SK-N-SH (cell line): ENCODE data around the gene UPF2. TPM values are rescaled to one million over a fixed set of nuclear protein-coding genes. Genes with fewer than 3 reads are reported as not detected.

ENCODE experiments used
- CTCF ChIA-PET: fragments of 300-600, 350-600 bp; formaldehyde crosslinking; extraction: SDS; loops from one replicate; lab custom pipeline; 2021; lab: Yijun Ruan, JAX
- POLR2A ChIA-PET: fragments of 350-600 bp; sonication (Branson Sonifier 250); formaldehyde crosslinking; extraction: SDS; loops from one replicate; lab custom pipeline; 2020; ENCODE audit warnings: antibody characterized with exemption, inconsistent platforms; lab: Yijun Ruan, JAX
- DNase-seq: peaks from one replicate; pipeline ENCODE4 v3.0.0; 2012
- H2AFZ ChIP-seq: fragments of 200-600 bp; sonication (generic); 2 replicates; pipeline ENCODE4 v1.8.1; 2016; ENCODE audit warnings: antibody characterized with exemption, mild to moderate bottlenecking, low read depth
- H3F3A ChIP-seq: fragments of 200-600 bp; sonication (generic); replicated peaks from 2 replicates; pipeline ENCODE3; 2016; ENCODE audit warnings: antibody characterized with exemption, mild to moderate bottlenecking; ENCODE audit not compliant: insufficient read depth
- H3K27ac ChIP-seq, 2 experiments: fragments of 200-500 bp in 1 of 2; fragments of 200-600 bp in 1 of 2; sonication (Bioruptor generic) in 1 of 2; sonication (generic), shearing (Covaris generic) in 1 of 2; 2 replicates each; pipeline versions ENCODE4 v1.5.1 to v1.6.1; 2014 to 2016; ENCODE audit warnings: low read depth in 2 of 2, inconsistent platforms in 1 of 2, low read length in 1 of 2, mild to moderate bottlenecking in 1 of 2, mixed read lengths in 1 of 2
- H3K27me3 ChIP-seq: fragments of 200-600 bp; sonication (generic), shearing (Covaris generic); 2 replicates; pipeline ENCODE4 v1.6.1; 2016; ENCODE audit warnings: mixed run types; ENCODE audit not compliant: insufficient read depth
- H3K36me3 ChIP-seq, 2 experiments: fragments of 200-500 bp in 1 of 2; fragments of 200-600 bp in 1 of 2; sonication (Bioruptor generic) in 1 of 2; sonication (generic) in 1 of 2; replicated peaks in 1 of 2; 2 replicates each; pipeline versions ENCODE3 to v1.5.1; 2014 to 2016; ENCODE audit warnings: low read length in 1 of 2, mild to moderate bottlenecking in 1 of 2; ENCODE audit not compliant: insufficient read depth in 2 of 2, control insufficient read depth in 1 of 2
- H3K4me1 ChIP-seq, 2 experiments: fragments of 200-500 bp in 1 of 2; fragments of 200-600 bp in 1 of 2; sonication (Bioruptor generic) in 1 of 2; sonication (generic), shearing (Covaris generic) in 1 of 2; 2 replicates each; pipeline versions ENCODE4 v1.5.1 to v1.6.1; 2014 to 2016; ENCODE audit warnings: low read depth in 1 of 2, low read length in 1 of 2, mixed run types in 1 of 2; ENCODE audit not compliant: insufficient read depth in 2 of 2, control insufficient read depth in 1 of 2
- H3K4me2 ChIP-seq: fragments of 200-600 bp; sonication (generic), shearing (Covaris generic); 2 replicates; pipeline ENCODE4 v1.6.1; 2017; ENCODE audit warnings: mixed run types
- H3K4me3 ChIP-seq, 2 experiments: fragments of 200-500 bp in 1 of 2; fragments of 200-600 bp in 1 of 2; sonication (Bioruptor generic) in 1 of 2; sonication (generic), shearing (Covaris generic) in 1 of 2; 2 replicates each; pipeline versions ENCODE4 v1.5.1 to v1.8.1; 2014 to 2016; ENCODE audit warnings: low read depth in 2 of 2, inconsistent platforms in 1 of 2, low read length in 1 of 2, mild to moderate bottlenecking in 1 of 2, mixed read lengths in 1 of 2, moderate library complexity in 1 of 2
- H3K79me2 ChIP-seq: fragments of 200-600 bp; sonication (generic); 2 replicates; pipeline ENCODE4 v1.8.1; 2017; ENCODE audit warnings: mild to moderate bottlenecking; ENCODE audit not compliant: insufficient read depth
- H3K9ac ChIP-seq: fragments of 200-600 bp; sonication (generic); 2 replicates; pipeline ENCODE4 v1.6.1; 2017; ENCODE audit warnings: mixed run types
- H3K9me2 ChIP-seq: fragments of 200-600 bp; sonication (generic); 2 replicates; pipeline ENCODE4 v1.6.1; 2017; ENCODE audit warnings: mixed run types
- H3K9me3 ChIP-seq: fragments of 200-600 bp; sonication (generic); 2 replicates; pipeline ENCODE4 v1.6.1; 2017; ENCODE audit warnings: mixed run types, mild to moderate bottlenecking, moderate library complexity
- H4K20me1 ChIP-seq: fragments of 200-600 bp; sonication (generic); 2 replicates; pipeline ENCODE4 v1.6.1; 2017; ENCODE audit warnings: mild to moderate bottlenecking, mixed run types; ENCODE audit not compliant: insufficient read depth
- CTCF ChIP-seq: fragments of 200-600 bp; sonication (generic); IDR thresholded peaks from 2 replicates; pipeline ENCODE4 v1.6.1; 2017; ENCODE audit warnings: antibody characterized with exemption, mild to moderate bottlenecking, moderate library complexity
- ELF1 ChIP-seq: IDR thresholded peaks from 2 replicates; pipeline ENCODE4 v1.4.0; 2012
- EZH2phosphoT487 ChIP-seq: fragments of 200-600 bp; sonication (generic); IDR thresholded peaks from 2 replicates; pipeline ENCODE4 v1.6.1; 2017; ENCODE audit warnings: low read depth, mixed run types, mild to moderate bottlenecking, antibody characterized with exemption, moderate library complexity, borderline replicate concordance
- FOXJ3 ChIP-seq: sonication (generic); formaldehyde crosslinking; IDR thresholded peaks from 2 replicates; pipeline ENCODE4 v1.5.1; 2020; ENCODE audit warnings: mild to moderate bottlenecking, missing genetic modification reagents
- FOXM1 ChIP-seq: IDR thresholded peaks from 2 replicates; pipeline ENCODE4 v1.4.0; 2012; ENCODE audit warnings: low read depth, mild to moderate bottlenecking
- GABPA ChIP-seq: IDR thresholded peaks from 2 replicates; pipeline ENCODE4 v1.4.0; 2012; ENCODE audit warnings: low read depth, mild to moderate bottlenecking
- GATA2 ChIP-seq: sonication (generic); formaldehyde crosslinking; IDR thresholded peaks from 2 replicates; pipeline ENCODE4 v1.5.0; 2020; ENCODE audit warnings: mild to moderate bottlenecking, missing genetic modification reagents
- JUND ChIP-seq: IDR thresholded peaks from 2 replicates; pipeline ENCODE4 v1.4.0; 2012
- MEF2A ChIP-seq: IDR thresholded peaks from 2 replicates; pipeline ENCODE4 v1.4.0; 2012; ENCODE audit warnings: low read depth, borderline replicate concordance
- MXI1 ChIP-seq: IDR thresholded peaks from 2 replicates; pipeline ENCODE4 v1.6.1; 2012; ENCODE audit warnings: mild to moderate bottlenecking, low read depth, low read length, improper control_type of control experiment
- NFIC ChIP-seq: IDR thresholded peaks from 2 replicates; pipeline ENCODE4 v1.4.0; 2012; ENCODE audit warnings: borderline replicate concordance
- PBX3 ChIP-seq: IDR thresholded peaks from 2 replicates; pipeline ENCODE4; 2012
- RXRA ChIP-seq: IDR thresholded peaks from 2 replicates; pipeline ENCODE4 v1.4.0; 2012; ENCODE audit warnings: low read depth, mild to moderate bottlenecking, borderline replicate concordance
- SIN3A ChIP-seq: IDR thresholded peaks from 2 replicates; pipeline ENCODE4 v1.6.1; 2012; ENCODE audit warnings: low read depth, mild to moderate bottlenecking, low read length, moderate library complexity, borderline replicate concordance
- SMC3 ChIP-seq: IDR thresholded peaks from 2 replicates; pipeline ENCODE4 v1.6.1; 2012; ENCODE audit warnings: low read depth, low read length, improper control_type of control experiment
- TAF1 ChIP-seq: IDR thresholded peaks from 2 replicates; pipeline ENCODE4 v1.6.1; 2012; ENCODE audit warnings: low read depth, mild to moderate bottlenecking, low read length, moderate library complexity, borderline replicate concordance
- TEAD4 ChIP-seq: IDR thresholded peaks from 2 replicates; pipeline ENCODE4 v1.4.0; 2012; ENCODE audit warnings: mild to moderate bottlenecking, borderline replicate concordance; ENCODE audit not compliant: insufficient read depth
- WGBS: methylation state at CpG from one replicate; pipeline ENCODE4 v1.1.6; 2017; ENCODE audit warnings: low lambda C conversion rate; 5-methylcytosine and 5-hydroxymethylcytosine counted together
- polyA plus RNA-seq, 3 experiments: library from polyadenylated mRNA; depleted of rRNA; stranded (reverse); fragments of >200 nt; gene quantifications; 2 replicates each; pipeline ENCODE4 v1.2.3, GENCODE V29; 2012
- TF ChIP-seq, protein P1 (sequence below): IDR thresholded peaks from 2 replicates; pipeline ENCODE4 v1.6.1; 2012; ENCODE audit warnings: mild to moderate bottlenecking, low read depth, low read length, moderate library complexity
- TF ChIP-seq, protein P2 (sequence below): IDR thresholded peaks from 2 replicates; pipeline ENCODE4 v1.4.0; 2012; ENCODE audit warnings: low read depth

UPF2 gene
- polyA plus RNA-seq, 1 of the 3 experiments (the other 2 are of a cell fraction): 4.7 TPM

DNA sequence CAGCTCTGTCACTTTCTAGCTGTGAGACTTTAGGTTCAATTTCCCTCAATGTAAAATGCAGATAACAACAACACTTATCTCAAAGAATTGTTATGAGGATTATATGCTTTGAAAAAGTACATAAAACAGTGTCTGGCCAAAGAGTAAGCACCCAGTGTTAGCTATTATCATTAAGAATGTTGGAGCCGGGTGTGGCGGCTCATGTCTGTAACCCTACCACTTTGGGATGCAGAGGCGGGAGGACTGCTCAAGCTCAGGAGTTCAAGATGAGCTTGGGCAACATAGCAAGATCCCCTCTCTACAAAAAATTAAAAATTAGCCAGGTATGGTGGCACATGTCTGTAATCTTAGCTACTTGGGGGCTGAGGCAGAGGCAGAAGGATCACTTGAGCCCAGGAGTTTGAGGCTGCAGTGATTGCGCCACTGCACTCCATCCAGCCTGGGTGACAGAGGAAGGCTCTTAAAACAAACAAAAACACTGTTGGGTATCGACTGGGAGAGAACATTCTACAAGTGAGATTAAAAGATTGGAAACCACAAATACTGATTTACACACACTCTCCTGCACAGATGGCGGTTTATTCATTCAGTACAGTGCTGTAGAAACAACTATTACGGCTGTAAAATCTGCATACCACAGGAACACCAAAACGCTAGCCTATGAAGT is 112.2 kb downstream of the UPF2 start:
- DNase-seq: no peak
- Histone ChIP-seq H3K27me3 (no peaks in the 10 kb centered on the region), H3K36me3 (peaks cover 47 to 66% of the 10 kb centered on the region in 2 experiments), H3K79me2 (no peaks in the 10 kb centered on the region), H3K9me3 (no peaks in the 10 kb centered on the region), H3F3A (peaks cover 3% of the 10 kb centered on the region), H3K9ac (no peak overlapping the region), H2AFZ (no peak overlapping the region), H3K4me3 (no peak overlapping the region)
- 97% methylated on average over 8 of the region's 8 CpGs for WGBS
- CTCF ChIA-PET: interaction anchor here (1.2 to 1.9 kb wide), 3 partner anchors 13 to 148 kb away, joined by 3 to 8 read pairs (median 4); no protein-coding TSS in a partner anchor
- no peak for TF ChIP-seq FOXM1
- no peak for TF ChIP-seq RXRA
- TF ChIP-seq, protein P1, sequence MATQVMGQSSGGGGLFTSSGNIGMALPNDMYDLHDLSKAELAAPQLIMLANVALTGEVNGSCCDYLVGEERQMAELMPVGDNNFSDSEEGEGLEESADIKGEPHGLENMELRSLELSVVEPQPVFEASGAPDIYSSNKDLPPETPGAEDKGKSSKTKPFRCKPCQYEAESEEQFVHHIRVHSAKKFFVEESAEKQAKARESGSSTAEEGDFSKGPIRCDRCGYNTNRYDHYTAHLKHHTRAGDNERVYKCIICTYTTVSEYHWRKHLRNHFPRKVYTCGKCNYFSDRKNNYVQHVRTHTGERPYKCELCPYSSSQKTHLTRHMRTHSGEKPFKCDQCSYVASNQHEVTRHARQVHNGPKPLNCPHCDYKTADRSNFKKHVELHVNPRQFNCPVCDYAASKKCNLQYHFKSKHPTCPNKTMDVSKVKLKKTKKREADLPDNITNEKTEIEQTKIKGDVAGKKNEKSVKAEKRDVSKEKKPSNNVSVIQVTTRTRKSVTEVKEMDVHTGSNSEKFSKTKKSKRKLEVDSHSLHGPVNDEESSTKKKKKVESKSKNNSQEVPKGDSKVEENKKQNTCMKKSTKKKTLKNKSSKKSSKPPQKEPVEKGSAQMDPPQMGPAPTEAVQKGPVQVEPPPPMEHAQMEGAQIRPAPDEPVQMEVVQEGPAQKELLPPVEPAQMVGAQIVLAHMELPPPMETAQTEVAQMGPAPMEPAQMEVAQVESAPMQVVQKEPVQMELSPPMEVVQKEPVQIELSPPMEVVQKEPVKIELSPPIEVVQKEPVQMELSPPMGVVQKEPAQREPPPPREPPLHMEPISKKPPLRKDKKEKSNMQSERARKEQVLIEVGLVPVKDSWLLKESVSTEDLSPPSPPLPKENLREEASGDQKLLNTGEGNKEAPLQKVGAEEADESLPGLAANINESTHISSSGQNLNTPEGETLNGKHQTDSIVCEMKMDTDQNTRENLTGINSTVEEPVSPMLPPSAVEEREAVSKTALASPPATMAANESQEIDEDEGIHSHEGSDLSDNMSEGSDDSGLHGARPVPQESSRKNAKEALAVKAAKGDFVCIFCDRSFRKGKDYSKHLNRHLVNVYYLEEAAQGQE: no peak
- TF ChIP-seq ELF1: no peak
- no peak for TF ChIP-seq MEF2A
- TF ChIP-seq CTCF: no peak
- TF ChIP-seq PBX3: no peak
- TF ChIP-seq TAF1: no peak
- TF ChIP-seq FOXJ3: no peak
- TF ChIP-seq JUND: no peak
- TF ChIP-seq, protein P2, sequence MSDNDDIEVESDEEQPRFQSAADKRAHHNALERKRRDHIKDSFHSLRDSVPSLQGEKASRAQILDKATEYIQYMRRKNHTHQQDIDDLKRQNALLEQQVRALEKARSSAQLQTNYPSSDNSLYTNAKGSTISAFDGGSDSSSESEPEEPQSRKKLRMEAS: no peak
- TF ChIP-seq GATA2: no peak
- no peak for TF ChIP-seq TEAD4
- TF ChIP-seq SMC3: no peak
- TF ChIP-seq EZH2phosphoT487: no peak
- TF ChIP-seq SIN3A: no peak
- no peak for TF ChIP-seq NFIC
- TF ChIP-seq MXI1: no peak
- TF ChIP-seq GABPA: no peak
- TF ChIP-seq, all 33 proteins: peak for 0
- no peak overlapping the region for H3K4me2 ChIP-seq
- no peaks in the 10 kb centered on the region for H4K20me1 ChIP-seq
- no peak overlapping the region for H3K27ac ChIP-seq
- no peaks in the 10 kb centered on the region; a peak in 1 of 4 replicates for H3K4me1 ChIP-seq
- POLR2A ChIA-PET: no interaction called here
- no peaks in the 10 kb centered on the region for H3K9me2 ChIP-seq
